Transverse colon (tissue), 4 donors: ENCODE measurements around the gene NT5C2. TPM values are rescaled to one million over a fixed set of nuclear protein-coding genes. Genes with fewer than 3 reads are reported as not detected.
"Not testable (repeated sequence)": the region's sequence is repeated elsewhere in the genome, so short reads cannot be mapped to it uniquely, and the experiment has no call there.

Experiments used
- DNase-seq: peaks from one replicate; pipeline ENCODE4 v3.0.0-alpha.2; 2019
- H3K27ac ChIP-seq, 4 donors: fragments of 200-600 bp; sonication (generic); 2 replicates each; pipeline ENCODE4 v1.5.1; 2016 to 2018; ENCODE audit warnings: inconsistent platforms in 4 of 4
- H3K27me3 ChIP-seq: fragments of 200-600 bp; sonication (generic); 2 replicates; pipeline ENCODE4 v1.5.1; 2017; ENCODE audit warnings: inconsistent platforms
- H3K36me3 ChIP-seq, 4 donors: fragments of 200-600 bp; sonication (generic); 2 replicates each; pipeline ENCODE4 v1.5.1; 2017 to 2019; ENCODE audit warnings: inconsistent platforms in 4 of 4
- H3K4me1 ChIP-seq, 4 donors: fragments of 200-600 bp; sonication (generic); 2 replicates each; pipeline ENCODE4 v1.5.1; 2017 to 2020; ENCODE audit warnings: inconsistent platforms in 4 of 4
- H3K4me3 ChIP-seq, 4 donors: fragments of 200-600 bp; sonication (generic); 1 replicate in 1 of 4; 2 replicates in 3 of 4; pipeline versions ENCODE4 v1.5.1 to v1.6.1; 2017 to 2019; ENCODE audit warnings: inconsistent platforms in 4 of 4
- H3K9me3 ChIP-seq, 2 donors: fragments of 200-600 bp; sonication (generic); 2 replicates each; pipeline ENCODE4 v1.5.1; 2017 to 2019; ENCODE audit warnings: inconsistent platforms in 2 of 2
- CTCF ChIP-seq, 5 experiments: fragments of 200-600 bp in 3 of 5; fragments of 450-650 bp in 2 of 5; sonication (generic) in 3 of 5; IDR thresholded peaks; 1 replicate in 2 of 5; 2 replicates in 3 of 5; pipeline ENCODE4 v1.5.1; 2016 to 2017; ENCODE audit warnings: antibody characterized with exemption in 5 of 5, inconsistent platforms in 3 of 5, mild to moderate bottlenecking in 2 of 5, moderate library complexity in 1 of 5
- EP300 ChIP-seq: sonication (generic); formaldehyde crosslinking; IDR thresholded peaks from one replicate; pipeline ENCODE4 v1.6.1; 2017; ENCODE audit warnings: antibody characterized with exemption, low read depth
- POLR2A ChIP-seq: fragments of 450-650 bp; IDR thresholded peaks from one replicate; pipeline ENCODE4 v1.6.1; 2016; ENCODE audit warnings: antibody characterized with exemption, mild to moderate bottlenecking, moderate library complexity
- POLR2AphosphoS5 ChIP-seq, 3 donors: sonication (generic); formaldehyde crosslinking; IDR thresholded peaks; one replicate each; pipeline ENCODE4 v1.6.1; 2016; ENCODE audit warnings: antibody characterized with exemption in 3 of 3
- WGBS, 2 donors: methylation state at CpG; one replicate each; pipeline ENCODE4 v1.1.5; 2018; ENCODE audit warnings: low coverage in 1 of 2; 5-methylcytosine and 5-hydroxymethylcytosine counted together
- in situ Hi-C, 4 donors: fragments of 200-750 bp; cut with MboI; loops; one replicate each; pipeline versions ENCODE4 v1.15.0 to v1.15.1; 2017; ENCODE audit warnings: low sequenced_read_pairs in 3 of 4, low pct_ligation_motif_present in 1 of 4, low pct_unique_long_range_greater_than_20kb in 1 of 4
- intact Hi-C: fragments of 100-400 bp; cut with DNase I; formaldehyde crosslinking; loops from one replicate; pipeline ENCODE4 v1.15.1; 2023; ENCODE audit warnings: low total_unique reads
- total RNA-seq, 4 donors: library from RNA; depleted of rRNA; stranded (reverse); fragments of >200 nt; gene quantifications; one replicate each; pipeline ENCODE4 v1.1.0, GENCODE V29; 2016

The NT5C2 gene
- total RNA-seq, 4 donors from 2014 or later: 77.1 to 135 (median 105) TPM

- intact Hi-C loops: no loop called here
- Histone ChIP-seq H3K9me3 (no peaks in the 10 kb centered on the region), H3K4me1 (peaks cover 0 to 18% (median 1%) of the 10 kb centered on the region in 4 donors), H3K27ac (peak overlapping the region in 2 of 4 donors; percentile 27 to 44), H3K4me3 (no peak overlapping the region), H3K27me3 (no peaks in the 10 kb centered on the region), H3K36me3 (peaks cover 0 to 63% (median 13%) of the 10 kb centered on the region in 4 donors)
- in situ Hi-C loops: no loop called here
- no peak for DNase-seq
- TF ChIP-seq CTCF (IDR thresholded peaks at IDR 0.05) (no peak), POLR2A (no peak), EP300 (no peak), POLR2AphosphoS5 (IDR thresholded peaks at IDR 0.05) (no peak)
Measured at GRCh38 chr10:103168438-103168837, 24.6 kb downstream of the NT5C2 start.

- Histone ChIP-seq H3K36me3 (peaks cover 0 to 54% (median 8%) of the 10 kb centered on the region in 4 donors), H3K4me1 (peaks cover 0 to 18% (median 1%) of the 10 kb centered on the region in 4 donors)
- DNase-seq, H3K9me3 ChIP-seq, H3K4me3 ChIP-seq, intact Hi-C loops, H3K27me3 ChIP-seq, in situ Hi-C loops, H3K27ac ChIP-seq: not testable (repeated sequence)
- WGBS, 2 donors: 95 to 100% methylated on average over 3 to 5 of the region's 5 CpGs
Measured at GRCh38 chr10:103167554-103167953, 25.5 kb downstream of the NT5C2 start.

GRCh38 chr10:103166523-103166922, 26.5 kb downstream of the NT5C2 start:
- no peak for TF ChIP-seq EP300
- TF ChIP-seq POLR2A: no peak
- no peak for TF ChIP-seq POLR2AphosphoS5 (IDR thresholded peaks at IDR 0.05)
- TF ChIP-seq CTCF (IDR thresholded peaks at IDR 0.05): no peak
- in situ Hi-C loops (no loop called here), intact Hi-C loops (no loop called here)
- 93 to 95% methylated on average over 2 to 3 of the region's 3 CpGs for WGBS, 2 donors
- DNase-seq: no peak
- Histone ChIP-seq H3K27ac (no peak overlapping the region), H3K4me3 (no peak overlapping the region), H3K4me1 (peaks cover 0 to 14% (median 0%) of the 10 kb centered on the region in 4 donors), H3K9me3 (no peaks in the 10 kb centered on the region), H3K36me3 (peaks cover 0 to 44% (median 4%) of the 10 kb centered on the region in 4 donors), H3K27me3 (no peaks in the 10 kb centered on the region)

GRCh38 chr10:103163766-103164403, 29.2 kb downstream of the NT5C2 start:
- 95 to 98% methylated on average over 7 to 9 of the region's 9 CpGs for WGBS, 2 donors
- DNase-seq, H3K27ac ChIP-seq, intact Hi-C loops, in situ Hi-C loops, H3K4me3 ChIP-seq, H3K9me3 ChIP-seq, H3K4me1 ChIP-seq, H3K27me3 ChIP-seq: not testable (repeated sequence)
- H3K36me3 ChIP-seq: peaks cover 0 to 26% (median 2%) of the 10 kb centered on the region in 4 donors

GRCh38 chr10:103157246-103157645, 35.8 kb downstream of the NT5C2 start:
- DNase-seq: no peak
- in situ Hi-C loops: no loop called here
- intact Hi-C loops: no loop called here
- Histone ChIP-seq H3K27me3 (no peaks in the 10 kb centered on the region), H3K9me3 (no peaks in the 10 kb centered on the region), H3K4me1 (peaks cover 4 to 29% (median 8%) of the 10 kb centered on the region in 4 donors), H3K27ac (no peak overlapping the region), H3K36me3 (peaks cover 0 to 17% (median 0%) of the 10 kb centered on the region in 4 donors), H3K4me3 (no peak overlapping the region)
- WGBS, 2 donors: 75 to 82% methylated on average over 1 of the region's 1 CpG
- TF ChIP-seq EP300 (no peak), POLR2A (no peak), POLR2AphosphoS5 (IDR thresholded peaks at IDR 0.05) (no peak), CTCF (IDR thresholded peaks at IDR 0.05) (no peak)
